ENCODE data around the gene SOAT2.

GRCh38 chr12:53067074-53067992, 36.0 kb upstream of the SOAT2 start:
- TF ChIP-seq CTCF (IDR thresholded peaks at IDR 0.05) = no peak
- no peak for TF ChIP-seq RAD21 (conservative IDR thresholded peaks at IDR 0.05 in 1 of 2, IDR thresholded peaks at IDR 0.05 in 1 of 2)
- no peak for TF ChIP-seq POLR2A (IDR thresholded peaks at IDR 0.05; ENCODE audit: low read length)
- TF ChIP-seq MYC (IDR thresholded peaks at IDR 0.05; ENCODE audit: borderline replicate concordance, low read length) = no peak
- TF ChIP-seq EP300 (IDR thresholded peaks at IDR 0.05) = no peak
- no peak for TF ChIP-seq REST (IDR thresholded peaks at IDR 0.05)
- TF ChIP-seq ESRRA (IDR thresholded peaks at IDR 0.05; ENCODE audit: borderline replicate concordance, low read length) = no peak
- TF ChIP-seq CHD2 (IDR thresholded peaks at IDR 0.05; ENCODE audit: low read length, partially characterized antibody) = no peak
